Activated naive CD8-positive, alpha-beta T cell treated with anti-CD3 and anti-CD28 coated beads, Interleukin-2, amount 10 ng/mL, durations not matched to agents 7 days and 5 days (primary cell): ENCODE measurements around the gene HLA-DPA1. TPM values are rescaled to one million over a fixed set of nuclear protein-coding genes. Genes with fewer than 3 reads are reported as not detected.
A peak's percentile ranks its signal among the peaks of the same experiment; 100 is the strongest.
"Not testable (repeated sequence)": the region's sequence is repeated elsewhere in the genome, so short reads cannot be mapped to it uniquely, and the experiment has no call there.

Experiments
- ATAC-seq: fragments of 150-1000 bp; cut with Tn5 transposase; one replicate; pipeline ENCODE4 v1.10.0; 2021; ENCODE audit warnings: low read depth, moderate library complexity
- POLR2A ChIA-PET: fragments of 350-600 bp; sonication (Branson Sonifier 250); formaldehyde crosslinking; loops from one replicate; lab custom pipeline; 2021; ENCODE audit warnings: antibody characterized with exemption; lab: Charles Lee
- DNase-seq: peaks from one replicate; pipeline ENCODE4 v3.0.0; 2021
- H3K27ac Mint-ChIP-seq: one replicate; pipeline ENCODE4 v1.8.0; 2022; ENCODE audit warnings: mild to moderate bottlenecking, mixed read lengths
- H3K27me3 Mint-ChIP-seq: one replicate; pipeline ENCODE4 v1.8.0; 2022; ENCODE audit warnings: mild to moderate bottlenecking, moderate library complexity, mixed read lengths
- H3K36me3 Mint-ChIP-seq: one replicate; pipeline ENCODE4 v1.8.0; 2021; ENCODE audit warnings: mild to moderate bottlenecking, mixed read lengths
- H3K4me1 Mint-ChIP-seq: one replicate; pipeline ENCODE4 v1.8.0; 2021; ENCODE audit warnings: mixed read lengths
- H3K4me3 Mint-ChIP-seq: one replicate; pipeline ENCODE4 v1.8.0; 2022; ENCODE audit warnings: mild to moderate bottlenecking, moderate library complexity, mixed read lengths
- H3K9me3 Mint-ChIP-seq: one replicate; pipeline ENCODE4 v1.8.0; 2021; ENCODE audit warnings: mixed read lengths
- total RNA-seq, 2 experiments: library from RNA; stranded (reverse); gene quantifications; one replicate each; pipeline ENCODE4 v1.2.3, GENCODE V29; 2021

HLA-DPA1 gene
- total RNA-seq, 2 experiments from 2014 or later, result 35.7 to 39.8 TPM

GRCh38 chr6:33105386-33105785, 31.9 kb upstream of the HLA-DPA1 start:
- H3K4me1 Mint-ChIP-seq, result peaks cover 4% of the 10 kb centered on the region
- no peaks in the 10 kb centered on the region for H3K36me3 Mint-ChIP-seq
- peaks cover 18% of the 10 kb centered on the region for H3K9me3 Mint-ChIP-seq
- no peak overlapping the region for H3K4me3 Mint-ChIP-seq
- POLR2A ChIA-PET, result no interaction called here
- ATAC-seq, result no peak
- no peak for DNase-seq
- H3K27me3 Mint-ChIP-seq, result peaks cover 64% of the 10 kb centered on the region
- no peak overlapping the region for H3K27ac Mint-ChIP-seq

GRCh38 chr6:33104887-33105286, 31.4 kb upstream of the HLA-DPA1 start:
- Mint-ChIP-seq H3K9me3 (peaks cover 21% of the 10 kb centered on the region), H3K27ac (no peak overlapping the region), H3K27me3 (peaks cover 59% of the 10 kb centered on the region), H3K4me3 (no peak overlapping the region), H3K36me3 (no peaks in the 10 kb centered on the region), H3K4me1 (peaks cover 4% of the 10 kb centered on the region)
- POLR2A ChIA-PET, result no interaction called here
- no peak for ATAC-seq
- no peak for DNase-seq

GRCh38 chr6:33103776-33104175, 30.3 kb upstream of the HLA-DPA1 start:
- Mint-ChIP-seq H3K36me3 (peaks cover 2% of the 10 kb centered on the region), H3K4me1 (peaks cover 4% of the 10 kb centered on the region), H3K9me3 (peaks cover 23% of the 10 kb centered on the region), H3K27me3 (peaks cover 51% of the 10 kb centered on the region), H3K4me3 (no peak overlapping the region), H3K27ac (no peak overlapping the region)
- POLR2A ChIA-PET, result no interaction called here
- ATAC-seq (no peak), DNase-seq (no peak)

GRCh38 chr6:33101121-33101737, 27.8 kb upstream of the HLA-DPA1 start:
- H3K27me3 Mint-ChIP-seq, result peaks cover 46% of the 10 kb centered on the region
- DNase-seq, H3K4me3 Mint-ChIP-seq, H3K4me1 Mint-ChIP-seq, POLR2A ChIA-PET, ATAC-seq, H3K36me3 Mint-ChIP-seq, H3K27ac Mint-ChIP-seq: not testable (repeated sequence)
- peaks cover 34% of the 10 kb centered on the region for H3K9me3 Mint-ChIP-seq

- Mint-ChIP-seq H3K27me3 (peaks cover 23% of the 10 kb centered on the region), H3K9me3 (peaks cover 19% of the 10 kb centered on the region), H3K4me1 (peaks cover 3% of the 10 kb centered on the region), H3K36me3 (peaks cover 5% of the 10 kb centered on the region), H3K4me3 (no peak overlapping the region), H3K27ac (no peak overlapping the region)
- POLR2A ChIA-PET, result no interaction called here
- no peak for ATAC-seq
- DNase-seq, result no peak
Measured at GRCh38 chr6:33095681-33096080, 22.2 kb upstream of the HLA-DPA1 start.

- H3K4me1 Mint-ChIP-seq, result peaks cover 3% of the 10 kb centered on the region
- peaks cover 32% of the 10 kb centered on the region for H3K27me3 Mint-ChIP-seq
- peaks cover 3% of the 10 kb centered on the region for H3K36me3 Mint-ChIP-seq
- H3K9me3 Mint-ChIP-seq, result peaks cover 11% of the 10 kb centered on the region
- no peak for DNase-seq
- no peak for ATAC-seq
- H3K4me3 Mint-ChIP-seq, result no peak overlapping the region
- H3K27ac Mint-ChIP-seq, result no peak overlapping the region
- POLR2A ChIA-PET, result no interaction called here
Measured at GRCh38 chr6:33093855-33094254, 20.4 kb upstream of the HLA-DPA1 start.

- Mint-ChIP-seq H3K9me3 (peaks cover 2% of the 10 kb centered on the region), H3K4me3 (no peak overlapping the region), H3K4me1 (peaks cover 3% of the 10 kb centered on the region), H3K36me3 (no peaks in the 10 kb centered on the region), H3K27ac (no peak overlapping the region), H3K27me3 (peaks cover 22% of the 10 kb centered on the region)
- ATAC-seq (no peak), DNase-seq (no peak)
- POLR2A ChIA-PET, result no interaction called here
Measured at GRCh38 chr6:33092385-33092784, 18.9 kb upstream of the HLA-DPA1 start.

- POLR2A ChIA-PET, result no interaction called here
- ATAC-seq, result peak; percentile 82
- peaks cover 3% of the 10 kb centered on the region for H3K4me1 Mint-ChIP-seq
Measured at GRCh38 chr6:33091957-33092356, 18.5 kb upstream of the HLA-DPA1 start.

GRCh38 chr6:33088931-33089620, 15.6 kb upstream of the HLA-DPA1 start:
- H3K9me3 Mint-ChIP-seq, result no peaks in the 10 kb centered on the region
- H3K4me3 Mint-ChIP-seq, result no peak overlapping the region
- POLR2A ChIA-PET, result no interaction called here
- no peaks in the 10 kb centered on the region for H3K36me3 Mint-ChIP-seq
- ATAC-seq (no peak), DNase-seq (no peak)
- H3K27me3 Mint-ChIP-seq, result peaks cover 12% of the 10 kb centered on the region
- H3K4me1 Mint-ChIP-seq, result no peaks in the 10 kb centered on the region
- H3K27ac Mint-ChIP-seq, result no peak overlapping the region

More at GRCh38 chr6:33091957-33092356, 18.5 kb upstream of the HLA-DPA1 start:
- Mint-ChIP-seq H3K36me3 (no peaks in the 10 kb centered on the region), H3K4me3 (no peak overlapping the region), H3K9me3 (peaks cover 1% of the 10 kb centered on the region), H3K27me3 (peaks cover 19% of the 10 kb centered on the region), H3K27ac (no peak overlapping the region)
- peak; percentile 61 for DNase-seq

GRCh38 chr6:33088258-33088930, 14.9 kb upstream of the HLA-DPA1 start:
- Mint-ChIP-seq H3K36me3 (no peaks in the 10 kb centered on the region), H3K4me3 (no peak overlapping the region), H3K27ac (no peak overlapping the region), H3K4me1 (no peaks in the 10 kb centered on the region), H3K27me3 (peaks cover 12% of the 10 kb centered on the region), H3K9me3 (no peaks in the 10 kb centered on the region)
- DNase-seq (no peak), ATAC-seq (no peak)
- POLR2A ChIA-PET, result interaction anchor here (0.6 kb wide), 1 partner anchor 144 kb away, joined by 5 read pairs; no protein-coding TSS in a partner anchor

- no peak for ATAC-seq
- POLR2A ChIA-PET, result no interaction called here
- Mint-ChIP-seq H3K9me3 (no peaks in the 10 kb centered on the region), H3K4me1 (peaks cover 17% of the 10 kb centered on the region), H3K36me3 (no peaks in the 10 kb centered on the region), H3K27ac (no peak overlapping the region), H3K4me3 (no peak overlapping the region), H3K27me3 (peaks cover 11% of the 10 kb centered on the region)
- no peak for DNase-seq
Measured at GRCh38 chr6:33085627-33086026, 12.2 kb upstream of the HLA-DPA1 start.

- Mint-ChIP-seq H3K27me3 (no peaks in the 10 kb centered on the region), H3K9me3 (no peaks in the 10 kb centered on the region), H3K36me3 (no peaks in the 10 kb centered on the region), H3K27ac (no peak overlapping the region), H3K4me3 (no peak overlapping the region), H3K4me1 (peaks cover 22% of the 10 kb centered on the region)
- DNase-seq, result no peak
- POLR2A ChIA-PET, result no interaction called here
- ATAC-seq, result no peak
Measured at GRCh38 chr6:33082702-33083101, 9.3 kb upstream of the HLA-DPA1 start.

- Mint-ChIP-seq H3K36me3 (no peaks in the 10 kb centered on the region), H3K27ac (no peak overlapping the region), H3K27me3 (no peaks in the 10 kb centered on the region), H3K4me1 (peaks cover 32% of the 10 kb centered on the region), H3K9me3 (no peaks in the 10 kb centered on the region), H3K4me3 (no peak overlapping the region)
- POLR2A ChIA-PET, result no interaction called here
- ATAC-seq, result no peak
- no peak for DNase-seq
Measured at GRCh38 chr6:33081098-33081824, 7.8 kb upstream of the HLA-DPA1 start.
